Left lung (tissue), 14 donors: ENCODE data around the gene VGLL2. TPM values are rescaled to one million over a fixed set of nuclear protein-coding genes. Genes with fewer than 3 reads are reported as not detected.

Source experiments
- ATAC-seq: fragments of 200-7000 bp; cut with Tn5 transposase; one replicate; pipeline ENCODE4 v1.9.1; 2020; ENCODE audit warnings: moderate library complexity
- DNase-seq, 4 donors: peaks; one replicate each; pipeline ENCODE4 v3.0.0-alpha.2; 2013 to 2020
- H3K27ac ChIP-seq, 2 donors: fragments of 200-600 bp; sonication (generic) in 1 of 2; one replicate each; pipeline versions ENCODE4 v1.5.0 to v1.8.0; 2020 to 2021
- H3K27me3 ChIP-seq, 2 donors: fragments of 200-600 bp; sonication (generic) in 1 of 2; one replicate each; pipeline versions ENCODE4 v1.5.0 to v1.8.0; 2020 to 2021
- H3K36me3 ChIP-seq, 2 donors: fragments of 200-600 bp; sonication (generic) in 1 of 2; one replicate each; pipeline versions ENCODE4 v1.5.0 to v1.8.0; 2020 to 2021
- H3K4me1 ChIP-seq, 2 donors: fragments of 200-600 bp; one replicate each; pipeline ENCODE4 v1.8.0; 2021
- H3K4me3 ChIP-seq, 2 donors: fragments of 200-600 bp; sonication (generic) in 1 of 2; one replicate each; pipeline versions ENCODE4 v1.5.0 to v1.8.0; 2020 to 2021; ENCODE audit warnings: mild to moderate bottlenecking in 1 of 2
- H3K9me3 ChIP-seq, 2 donors: fragments of 200-600 bp; sonication (generic) in 1 of 2; one replicate each; pipeline versions ENCODE4 v1.5.0 to v1.8.0; 2020 to 2021
- CTCF ChIP-seq, 2 donors: fragments of 200-600 bp; sonication (generic) in 1 of 2; IDR thresholded peaks; one replicate each; pipeline versions ENCODE4 v1.5.0 to v1.8.0; 2021; ENCODE audit warnings: antibody characterized with exemption in 2 of 2
- intact Hi-C, 2 donors: fragments of 100-400 bp; cut with DNase I; formaldehyde crosslinking; loops; one replicate each; pipeline versions ENCODE4 v1.11.2 to v1.14.2; 2022
- long read RNA-seq, 12 donors: library from polyadenylated mRNA in 2 of 12; unstranded in 2 of 12; transcript quantifications; one replicate each; pipeline ENCODE4 v2.0.0 and lab custom pipeline, GENCODE V29; 2019 to 2026
- polyA plus RNA-seq, 6 donors: library from polyadenylated mRNA; unstranded; fragments of 120-200 nt; gene quantifications; one replicate each; pipeline ENCODE4 v1.2.1, GENCODE V29; 2013; ENCODE audit not compliant: insufficient read length in 6 of 6
- total RNA-seq, 2 donors: library from RNA; stranded (reverse); fragmentation: NEBNext Ultra II Directional; extraction: Animal tissue kit (Norgen Biotek cat#: 25700); gene quantifications; one replicate each; pipeline ENCODE4 v1.2.1, GENCODE V29; 2021
- donor health status: DM: no; HTN: yes; CAD: no.
- donor health status: DM: no; HTN: no; CAD: no.

VGLL2 gene
- total RNA-seq: not detected
- not detected for polyA plus RNA-seq
- long read RNA-seq, donor 1: 0 reads
- long read RNA-seq, donor 2: 0 reads
- long read RNA-seq, donor 3: 0 reads
- long read RNA-seq, donor 4: 0 reads
- long read RNA-seq, donor 5: 0 reads
- long read RNA-seq, donor 6: 0 reads
- long read RNA-seq, donor 7: 0 reads
- long read RNA-seq, donor 8: 0 reads
- long read RNA-seq, donor 9: 0 reads
- long read RNA-seq, donor 10: 0 reads
- long read RNA-seq, donor 11: 0 reads
- long read RNA-seq, donor 12, partial matches to known transcripts: 0 of 1 reads
- long read RNA-seq, donor 12, other reads (novel, unspliced or antisense): 0 of 1 reads

GRCh38 chr6:117265410-117266256 lies at the start of gene VGLL2:
Gene VGLL2 (plus strand): TSS chr6:117265558. CDS start chr6:117265764, 206 bp downstream.
- H3K27ac ChIP-seq: no peak within 1 kb of the TSS
- ATAC-seq: peak; percentile 85
- peaks cover 99 to 100% of the 10 kb centered on the region in 2 donors for H3K27me3 ChIP-seq
- peaks cover 17 to 20% of the 10 kb centered on the region in 2 donors for H3K4me1 ChIP-seq
- peak in 3 of 4 donors; percentile 39 to 82 (median 67) for DNase-seq
- H3K36me3 ChIP-seq: no peaks in the 10 kb centered on the region
- H3K4me3 ChIP-seq: peak within 1 kb of the TSS; percentile 17 to 22
- intact Hi-C loops: no loop called here
- TF ChIP-seq CTCF (IDR thresholded peaks at IDR 0.05): no peak
- no peaks in the 10 kb centered on the region for H3K9me3 ChIP-seq

GRCh38 chr6:117222861-117223260 lies 42.5 kb upstream of the VGLL2 start:
- no peak overlapping the region for H3K27ac ChIP-seq
- H3K9me3 ChIP-seq: no peaks in the 10 kb centered on the region
- intact Hi-C loops: no loop called here
- no peak for ATAC-seq
- TF ChIP-seq CTCF (IDR thresholded peaks at IDR 0.05): no peak
- no peaks in the 10 kb centered on the region for H3K36me3 ChIP-seq
- no peaks in the 10 kb centered on the region for H3K4me1 ChIP-seq
- H3K27me3 ChIP-seq: no peaks in the 10 kb centered on the region
- H3K4me3 ChIP-seq: no peak overlapping the region
- no peak for DNase-seq

GRCh38 chr6:117226778-117227177 lies 38.6 kb upstream of the VGLL2 start:
- Histone ChIP-seq H3K4me1 (no peaks in the 10 kb centered on the region), H3K27me3 (no peaks in the 10 kb centered on the region), H3K36me3 (no peaks in the 10 kb centered on the region), H3K27ac (no peak overlapping the region), H3K4me3 (no peak overlapping the region), H3K9me3 (peaks cover 0 to 6% of the 10 kb centered on the region in 2 donors)
- intact Hi-C loops: no loop called here
- DNase-seq (no peak), ATAC-seq (no peak)
- TF ChIP-seq CTCF (IDR thresholded peaks at IDR 0.05): no peak

GRCh38 chr6:117227245-117227962 lies 38.0 kb upstream of the VGLL2 start:
- ATAC-seq (no peak), DNase-seq (no peak)
- H3K27ac ChIP-seq: no peak overlapping the region
- intact Hi-C loops: no loop called here
- peaks cover 0 to 6% of the 10 kb centered on the region in 2 donors for H3K9me3 ChIP-seq
- H3K4me3 ChIP-seq: no peak overlapping the region
- no peaks in the 10 kb centered on the region for H3K4me1 ChIP-seq
- TF ChIP-seq CTCF (IDR thresholded peaks at IDR 0.05): no peak
- H3K27me3 ChIP-seq: no peaks in the 10 kb centered on the region
- no peaks in the 10 kb centered on the region for H3K36me3 ChIP-seq
